T-cell (primary cell): ENCODE measurements around the gene COL23A1. TPM values are rescaled to one million over a fixed set of nuclear protein-coding genes. Genes with fewer than 3 reads are reported as not detected.

Experiments
- ATAC-seq, 4 experiments: fragments of 200-7000 bp in 3 of 4; fragments of 150-1000 bp in 1 of 4; cut with Tn5 transposase; replicated peaks in 1 of 4; 1 replicate in 3 of 4; 2 replicates in 1 of 4; pipeline ENCODE4 v1.10.0; 2021; ENCODE audit warnings: moderate library complexity in 3 of 4, mild to moderate bottlenecking in 2 of 4, moderate number of reproducible peaks in 1 of 4
- CTCF ChIA-PET, 2 donors: fragments of 300-600 bp; sonication (Branson Sonifier 250); formaldehyde crosslinking; loops; one replicate each; lab custom pipeline; 2022; ENCODE audit warnings: antibody characterized with exemption in 2 of 2; lab: Charles Lee
- POLR2A ChIA-PET, 2 donors: fragments of 300-600 bp; sonication (Branson Sonifier 250); formaldehyde crosslinking; loops; one replicate each; lab custom pipeline; 2022; ENCODE audit warnings: antibody characterized with exemption in 2 of 2; lab: Charles Lee
- DNase-seq, 35 experiments: peaks; one replicate each; pipeline versions ENCODE4 v3.0.0 to v3.0.0-alpha.2; 2013 to 2023
- H3K27ac ChIP-seq: one replicate; pipeline ENCODE4 v1.5.1; 2013; ENCODE audit warnings: low read length
- H3K27me3 ChIP-seq, 2 experiments: replicated peaks in 1 of 2; 1 replicate in 1 of 2; 2 replicates in 1 of 2; pipeline versions ENCODE4 v1.6.1 to v1.7.0; 2013; ENCODE audit warnings: low read length in 1 of 2, mixed read lengths in 1 of 2; ENCODE audit not compliant: control insufficient read depth in 2 of 2, insufficient read depth in 2 of 2; ENCODE audit errors: extremely low read depth in 1 of 2
- H3K36me3 ChIP-seq, 2 donors: 1 replicate in 1 of 2; 2 replicates in 1 of 2; pipeline versions ENCODE4 v1.6.1 to v1.7.0; 2013; ENCODE audit warnings: low read length in 1 of 2; ENCODE audit not compliant: control insufficient read depth in 2 of 2, insufficient read depth in 1 of 2; ENCODE audit errors: extremely low read depth in 1 of 2
- H3K4me1 ChIP-seq, 2 experiments: 1 replicate in 1 of 2; 2 replicates in 1 of 2; pipeline versions ENCODE4 v1.6.1 to v1.7.0; 2013; ENCODE audit warnings: low read length in 2 of 2, mixed read lengths in 1 of 2; ENCODE audit not compliant: insufficient read depth in 2 of 2, control insufficient read depth in 1 of 2; ENCODE audit errors: extremely low read depth in 1 of 2
- H3K4me3 ChIP-seq, 2 donors: 1 replicate in 1 of 2; 2 replicates in 1 of 2; pipeline versions ENCODE4 v1.5.1 to v1.7.0; 2013; ENCODE audit warnings: mild to moderate bottlenecking in 2 of 2, low read length in 1 of 2, moderate library complexity in 1 of 2; ENCODE audit not compliant: control insufficient read depth in 1 of 2; ENCODE audit errors: extremely low read depth in 1 of 2
- H3K9me3 ChIP-seq: 2 replicates; pipeline ENCODE4 v1.7.0; 2013
- H3K27ac Mint-ChIP-seq, 2 donors: one replicate each; pipeline ENCODE4 v1.8.0; 2020 to 2021; ENCODE audit warnings: mild to moderate bottlenecking in 2 of 2, mixed read lengths in 2 of 2
- H3K27me3 Mint-ChIP-seq, 2 donors: one replicate each; pipeline ENCODE4 v1.8.0; 2021 to 2022; ENCODE audit warnings: mixed read lengths in 2 of 2
- H3K36me3 Mint-ChIP-seq: one replicate; pipeline ENCODE4 v1.8.0; 2021; ENCODE audit warnings: mixed read lengths
- H3K4me1 Mint-ChIP-seq, 3 donors: one replicate each; pipeline ENCODE4 v1.8.0; 2020 to 2022; ENCODE audit warnings: mixed read lengths in 3 of 3, mild to moderate bottlenecking in 1 of 3
- H3K4me3 Mint-ChIP-seq, 3 donors: one replicate each; pipeline ENCODE4 v1.8.0; 2020 to 2022; ENCODE audit warnings: mild to moderate bottlenecking in 3 of 3, mixed read lengths in 3 of 3, moderate library complexity in 3 of 3
- H3K9me3 Mint-ChIP-seq, 3 donors: one replicate each; pipeline ENCODE4 v1.8.0; 2020 to 2022; ENCODE audit warnings: mixed read lengths in 3 of 3
- WGBS: methylation state at CpG from one replicate; pipeline ENCODE4 v1.1.5; 2013; ENCODE audit warnings: missing lambda C conversion rate; ENCODE audit not compliant: insufficient coverage; 5-methylcytosine and 5-hydroxymethylcytosine counted together
- total RNA-seq, 35 experiments: library from RNA in 6 of 35; stranded (reverse) in 6 of 35; fragments of 120-200 nt in 1 of 35; gene quantifications; one replicate each; pipeline versions ENCODE4 v1.2.1 to v1.2.4 and lab custom pipeline; 2013 to 2026

COL23A1 gene
- total RNA-seq, 5 donors from 2014 or later (not counting 1 experiment from before 2014, with no cell fraction given), result 0.07 to 0.13 TPM; not detected in 3

DNA sequence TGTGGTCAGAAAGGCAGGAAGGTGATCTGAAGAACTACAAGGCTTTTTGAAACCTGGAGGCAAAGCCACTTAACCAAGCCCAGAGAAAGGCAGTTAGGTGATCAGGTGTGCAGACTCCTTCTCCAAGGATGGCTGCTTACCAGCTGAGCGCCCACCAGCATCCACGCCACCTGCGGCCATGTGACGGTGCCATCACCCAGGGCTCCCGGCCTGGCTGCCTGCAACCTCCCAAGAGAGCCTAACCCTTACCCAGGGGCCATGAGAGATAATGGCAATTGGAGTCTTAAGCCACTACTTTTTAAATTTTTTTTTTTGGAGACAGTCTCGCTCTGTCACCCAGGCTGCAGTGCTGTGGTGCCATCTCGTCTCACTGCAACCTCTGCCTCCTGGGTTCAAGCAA is 324.4 kb downstream of the COL23A1 start:
- POLR2A ChIA-PET, result no interaction called here
- WGBS, result 84% methylated on average over 5 of the region's 7 CpGs
- Histone ChIP-seq H3K27ac (no peak overlapping the region), H3K36me3 (no peaks in the 10 kb centered on the region), H3K4me3 (no peak overlapping the region), H3K9me3 (no peaks in the 10 kb centered on the region), H3K4me1 (no peaks in the 10 kb centered on the region), H3K27me3 (peaks cover 0 to 8% of the 10 kb centered on the region in 2 experiments)
- H3K27ac Mint-ChIP-seq, result no peak overlapping the region
- CTCF ChIA-PET, result no interaction called here
- H3K9me3 Mint-ChIP-seq, result peaks cover 4 to 6% (median 4%) of the 10 kb centered on the region in 3 donors
- H3K36me3 Mint-ChIP-seq, result no peaks in the 10 kb centered on the region
- H3K4me1 Mint-ChIP-seq, result no peaks in the 10 kb centered on the region
- ATAC-seq (no peak), DNase-seq (no peak)
- H3K4me3 Mint-ChIP-seq, result no peak overlapping the region
- no peaks in the 10 kb centered on the region for H3K27me3 Mint-ChIP-seq

- ATAC-seq (no peak), DNase-seq (no peak)
- peaks cover 0 to 4% of the 10 kb centered on the region in 2 experiments for H3K27me3 ChIP-seq
- H3K36me3 Mint-ChIP-seq, result no peaks in the 10 kb centered on the region
- H3K36me3 ChIP-seq, result no peaks in the 10 kb centered on the region
- no peak overlapping the region for H3K27ac Mint-ChIP-seq
- 81% methylated on average over 3 of the region's 4 CpGs for WGBS
- POLR2A ChIA-PET, result no interaction called here
- H3K9me3 ChIP-seq, result no peaks in the 10 kb centered on the region
- peaks cover 4 to 6% (median 4%) of the 10 kb centered on the region in 3 donors for H3K9me3 Mint-ChIP-seq
- CTCF ChIA-PET, result no interaction called here
- H3K4me1 Mint-ChIP-seq, result no peaks in the 10 kb centered on the region
- H3K4me3 ChIP-seq, result no peak overlapping the region
- no peak overlapping the region for H3K4me3 Mint-ChIP-seq
- H3K27me3 Mint-ChIP-seq, result no peaks in the 10 kb centered on the region
- no peak overlapping the region for H3K27ac ChIP-seq
- H3K4me1 ChIP-seq, result no peaks in the 10 kb centered on the region
Measured at GRCh38 chr5:178264044-178264443, 326.1 kb downstream of the COL23A1 start.

DNA sequence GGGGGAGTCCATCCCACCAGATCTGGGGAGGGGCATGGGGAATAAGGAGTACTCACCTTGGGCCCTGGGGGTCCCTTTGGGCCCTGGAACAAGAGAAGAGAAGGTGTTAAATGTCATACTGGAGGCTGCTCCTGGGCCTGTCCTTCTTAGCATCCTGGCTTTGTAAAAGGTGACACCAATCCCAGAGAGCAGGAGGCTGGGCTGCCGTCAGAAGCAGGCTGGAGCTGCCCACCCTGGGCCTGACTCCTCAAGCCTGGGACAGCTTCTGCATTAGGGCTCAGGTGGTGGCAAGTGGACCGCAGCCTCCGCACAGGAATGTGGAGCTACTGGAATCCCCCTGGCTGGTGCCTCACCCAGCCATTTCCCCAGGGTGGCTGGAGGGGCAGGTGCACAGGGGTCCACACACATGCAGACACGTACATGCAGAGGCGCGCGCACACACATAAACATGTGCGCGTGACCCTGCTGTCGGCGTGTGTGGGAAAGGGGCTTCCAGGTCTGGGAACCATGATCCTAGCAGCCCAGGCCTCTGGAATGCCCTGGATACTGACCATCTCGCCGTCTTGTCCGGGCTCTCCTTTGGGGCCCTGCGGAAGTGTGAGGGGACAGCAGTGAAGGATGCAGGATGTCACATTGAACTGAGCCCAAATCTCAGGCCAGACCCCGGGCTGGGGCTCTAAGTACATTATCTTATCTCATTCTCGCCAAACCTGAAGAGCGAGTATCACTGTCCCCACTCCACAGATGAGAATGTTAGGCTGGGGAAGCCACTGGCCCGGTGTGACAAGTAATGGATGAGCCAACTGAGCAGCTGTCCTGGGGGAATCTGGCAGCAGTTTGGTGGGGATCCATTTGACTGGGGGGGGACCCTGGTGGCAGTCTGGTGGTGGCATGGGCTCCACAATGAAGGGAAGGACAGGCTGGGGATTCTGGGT is 328.3 kb downstream of the COL23A1 start:
- H3K4me1 Mint-ChIP-seq, result no peaks in the 10 kb centered on the region
- CTCF ChIA-PET, result no interaction called here
- peaks cover 0 to 4% of the 10 kb centered on the region in 2 experiments for H3K27me3 ChIP-seq
- H3K4me1 ChIP-seq, result no peaks in the 10 kb centered on the region
- H3K9me3 Mint-ChIP-seq, result peaks cover 4 to 6% (median 4%) of the 10 kb centered on the region in 3 donors
- H3K4me3 Mint-ChIP-seq, result no peak overlapping the region
- 97% methylated on average over 15 of the region's 19 CpGs for WGBS
- POLR2A ChIA-PET, result no interaction called here
- no peaks in the 10 kb centered on the region for H3K9me3 ChIP-seq
- no peaks in the 10 kb centered on the region for H3K36me3 ChIP-seq
- no peak overlapping the region for H3K4me3 ChIP-seq
- no peak overlapping the region for H3K27ac ChIP-seq
- H3K36me3 Mint-ChIP-seq, result no peaks in the 10 kb centered on the region
- DNase-seq, result no peak
- no peak for ATAC-seq
- H3K27ac Mint-ChIP-seq, result no peak overlapping the region
- H3K27me3 Mint-ChIP-seq, result no peaks in the 10 kb centered on the region

DNA sequence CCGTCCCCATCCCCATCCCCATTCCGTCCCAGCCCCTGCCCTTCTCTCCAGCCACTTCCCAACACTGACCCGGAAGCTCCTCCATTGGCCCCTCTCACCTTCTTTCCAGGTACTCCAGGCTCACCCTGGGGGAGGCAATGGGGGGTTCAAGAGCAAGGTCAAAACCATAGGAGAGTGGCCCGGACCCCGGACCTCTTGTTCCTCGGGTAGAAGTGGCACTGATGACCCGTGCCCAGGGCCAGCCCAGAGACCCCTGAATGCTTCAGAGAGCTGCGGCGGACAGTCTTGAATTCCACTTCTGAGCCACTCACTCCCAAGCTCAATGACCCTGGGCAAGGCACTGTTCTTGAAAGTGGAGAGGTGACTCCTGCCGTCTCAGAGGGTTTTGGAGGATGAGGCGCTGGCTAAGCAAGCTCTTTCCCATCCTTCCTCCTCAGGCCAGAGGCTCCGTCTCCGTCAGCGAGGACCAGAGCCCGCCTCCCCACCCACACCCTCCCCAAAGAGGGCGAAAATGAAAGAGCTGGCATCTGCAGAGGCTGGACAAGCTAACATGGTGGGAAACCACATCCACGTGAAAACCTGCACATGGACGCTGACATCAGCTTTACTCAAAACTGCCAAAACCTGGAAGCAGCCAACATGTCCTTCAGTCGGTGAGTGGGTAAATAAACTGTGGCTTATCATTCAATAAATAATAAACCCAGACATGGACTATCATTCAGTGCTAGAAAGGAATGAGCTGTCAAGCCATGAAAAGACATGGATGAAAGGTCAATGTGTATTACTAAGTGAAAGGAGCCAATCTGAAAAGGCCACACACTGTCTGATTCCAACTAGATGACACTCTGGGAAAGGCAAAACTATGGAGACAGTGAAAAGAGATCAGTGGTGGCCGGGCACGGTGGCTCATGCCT is 330.3 kb downstream of the COL23A1 start:
- Mint-ChIP-seq H3K9me3 (peaks cover 4 to 6% (median 4%) of the 10 kb centered on the region in 3 donors), H3K4me1 (no peaks in the 10 kb centered on the region), H3K4me3 (no peak overlapping the region), H3K27ac (no peak overlapping the region), H3K36me3 (no peaks in the 10 kb centered on the region), H3K27me3 (no peaks in the 10 kb centered on the region)
- peaks cover 0 to 8% of the 10 kb centered on the region in 2 experiments for H3K27me3 ChIP-seq
- H3K9me3 ChIP-seq, result no peaks in the 10 kb centered on the region
- ATAC-seq (no peak), DNase-seq (no peak)
- no peak overlapping the region for H3K27ac ChIP-seq
- no peak overlapping the region for H3K4me3 ChIP-seq
- H3K36me3 ChIP-seq, result no peaks in the 10 kb centered on the region
- 64% methylated on average over 8 of the region's 21 CpGs for WGBS
- no peaks in the 10 kb centered on the region for H3K4me1 ChIP-seq
- ChIA-PET CTCF (no interaction called here), POLR2A (interaction anchor here in 1 of 2 donors (0.5 kb wide), 1 partner anchor 23 kb away, joined by 3 read pairs; no protein-coding TSS in a partner anchor)

DNA sequence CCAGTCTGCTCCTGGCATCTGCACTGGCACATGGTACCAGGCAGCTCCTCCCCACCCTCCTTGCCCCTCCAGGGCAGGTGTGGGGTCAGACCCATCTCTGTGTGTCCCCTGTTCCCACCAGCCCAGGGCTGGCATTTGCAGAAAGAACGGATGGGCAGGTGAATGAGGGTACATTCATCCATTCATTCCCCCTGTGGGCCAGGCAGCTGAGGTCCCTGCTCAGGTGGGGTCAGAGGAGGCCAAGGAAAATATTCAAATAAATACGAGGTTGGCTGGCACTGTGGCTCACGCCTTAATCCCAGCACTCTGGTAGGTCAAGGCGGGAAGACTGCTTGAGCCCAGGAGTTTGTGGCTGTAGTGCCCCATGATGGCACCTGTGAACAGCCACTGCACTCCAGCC is 332.5 kb downstream of the COL23A1 start:
- DNase-seq (no peak), ATAC-seq (no peak)
- Histone ChIP-seq H3K27ac (no peak overlapping the region), H3K27me3 (peaks cover 0 to 11% of the 10 kb centered on the region in 2 experiments), H3K4me1 (no peaks in the 10 kb centered on the region), H3K4me3 (no peak overlapping the region), H3K9me3 (no peaks in the 10 kb centered on the region), H3K36me3 (no peaks in the 10 kb centered on the region)
- CTCF ChIA-PET, result no interaction called here
- Mint-ChIP-seq H3K9me3 (peaks cover 0 to 1% (median 0%) of the 10 kb centered on the region in 3 donors), H3K4me1 (no peaks in the 10 kb centered on the region), H3K36me3 (no peaks in the 10 kb centered on the region), H3K27me3 (no peaks in the 10 kb centered on the region), H3K4me3 (no peak overlapping the region), H3K27ac (no peak overlapping the region)
- POLR2A ChIA-PET, result no interaction called here
- WGBS, result 83% methylated on average over 4 of the region's 4 CpGs

- no peaks in the 10 kb centered on the region for H3K27me3 Mint-ChIP-seq
- no peak for DNase-seq
- no peaks in the 10 kb centered on the region for H3K4me1 Mint-ChIP-seq
- Histone ChIP-seq H3K4me1 (no peaks in the 10 kb centered on the region), H3K9me3 (no peaks in the 10 kb centered on the region), H3K36me3 (no peaks in the 10 kb centered on the region), H3K27ac (no peak overlapping the region), H3K4me3 (no peak overlapping the region), H3K27me3 (peaks cover 0 to 9% of the 10 kb centered on the region in 2 experiments)
- 85% methylated on average over 18 of the region's 19 CpGs for WGBS
- no peaks in the 10 kb centered on the region for H3K36me3 Mint-ChIP-seq
- no peak for ATAC-seq
- POLR2A ChIA-PET, result no interaction called here
- CTCF ChIA-PET, result no interaction called here
- no peak overlapping the region for H3K4me3 Mint-ChIP-seq
- H3K9me3 Mint-ChIP-seq, result no peaks in the 10 kb centered on the region
- no peak overlapping the region for H3K27ac Mint-ChIP-seq
Measured at GRCh38 chr5:178256746-178257145, 333.4 kb downstream of the COL23A1 start.
